Measurements from ENCODE around the gene WDR53. TPM values are rescaled to one million over a fixed set of nuclear protein-coding genes. Genes with fewer than 3 reads are reported as not detected.

WDR53 gene
- total and polyA plus RNA-seq, 9 of the 15 experiments (the other 6 are each of a cell fraction or from before 2014, with no cell fraction given) = 13.0 to 34.5 (median 20.9) TPM

- TF ChIP-seq ETS1 (conservative IDR thresholded peaks at IDR 0.05; ENCODE audit: control insufficient read depth, low read depth, low read length) (peak; percentile 89), ZNF584 (CRISPR knock-in tag; IDR thresholded peaks at IDR 0.05; ENCODE audit: low read depth) (peak; percentile 96), ZNF274 (IDR thresholded peaks at IDR 0.05; ENCODE audit: borderline replicate concordance, low read depth, low read length) (peak; percentile 87; the same call in 1 of the 2 replicates), CREB1 (IDR thresholded peaks at IDR 0.05) (peak; percentile 83), CREB1 (CRISPR knock-in tag; IDR thresholded peaks at IDR 0.05) (peak; percentile 51; the same call in 1 of the 2 replicates), POLR2AphosphoS5 (IDR thresholded peaks at IDR 0.05; ENCODE audit: control insufficient read depth, insufficient read depth, low read depth, low read length) (peak; percentile 96), KLF16 (IDR thresholded peaks at IDR 0.05) (peak; percentile 98), MAZ (CRISPR knock-in tag; conservative IDR thresholded peaks at IDR 0.05 in 1 of 2, IDR thresholded peaks at IDR 0.05 in 1 of 2) (0 out of 4 replicates have a peak, but pooled peaks of 1 of the 2 experiments have one; percentile 18), CBFA2T2 (conservative IDR thresholded peaks at IDR 0.05) (peak; percentile 98), PKNOX1 (IDR thresholded peaks at IDR 0.05) (0 out of 2 replicates have a peak, but pooled peaks have one; percentile 28), SREBF1 (IDR thresholded peaks at IDR 0.05; ENCODE audit: borderline replicate concordance, low read depth, low read length) (0 out of 2 replicates have a peak, but pooled peaks have one; percentile 42), PML (IDR thresholded peaks at IDR 0.05; ENCODE audit: low read length) (peak; percentile 99), NEUROD1 (IDR thresholded peaks at IDR 0.05; ENCODE audit: borderline replicate concordance, low read depth, low read length, partially characterized antibody) (peak; percentile 93), BMI1 (IDR thresholded peaks at IDR 0.05; ENCODE audit: low read length) (0 out of 2 replicates have a peak, but pooled peaks have one; percentile 40), CC2D1A (IDR thresholded peaks at IDR 0.05) (peak; percentile 87)
- TF ChIP-seq, protein P1, sequence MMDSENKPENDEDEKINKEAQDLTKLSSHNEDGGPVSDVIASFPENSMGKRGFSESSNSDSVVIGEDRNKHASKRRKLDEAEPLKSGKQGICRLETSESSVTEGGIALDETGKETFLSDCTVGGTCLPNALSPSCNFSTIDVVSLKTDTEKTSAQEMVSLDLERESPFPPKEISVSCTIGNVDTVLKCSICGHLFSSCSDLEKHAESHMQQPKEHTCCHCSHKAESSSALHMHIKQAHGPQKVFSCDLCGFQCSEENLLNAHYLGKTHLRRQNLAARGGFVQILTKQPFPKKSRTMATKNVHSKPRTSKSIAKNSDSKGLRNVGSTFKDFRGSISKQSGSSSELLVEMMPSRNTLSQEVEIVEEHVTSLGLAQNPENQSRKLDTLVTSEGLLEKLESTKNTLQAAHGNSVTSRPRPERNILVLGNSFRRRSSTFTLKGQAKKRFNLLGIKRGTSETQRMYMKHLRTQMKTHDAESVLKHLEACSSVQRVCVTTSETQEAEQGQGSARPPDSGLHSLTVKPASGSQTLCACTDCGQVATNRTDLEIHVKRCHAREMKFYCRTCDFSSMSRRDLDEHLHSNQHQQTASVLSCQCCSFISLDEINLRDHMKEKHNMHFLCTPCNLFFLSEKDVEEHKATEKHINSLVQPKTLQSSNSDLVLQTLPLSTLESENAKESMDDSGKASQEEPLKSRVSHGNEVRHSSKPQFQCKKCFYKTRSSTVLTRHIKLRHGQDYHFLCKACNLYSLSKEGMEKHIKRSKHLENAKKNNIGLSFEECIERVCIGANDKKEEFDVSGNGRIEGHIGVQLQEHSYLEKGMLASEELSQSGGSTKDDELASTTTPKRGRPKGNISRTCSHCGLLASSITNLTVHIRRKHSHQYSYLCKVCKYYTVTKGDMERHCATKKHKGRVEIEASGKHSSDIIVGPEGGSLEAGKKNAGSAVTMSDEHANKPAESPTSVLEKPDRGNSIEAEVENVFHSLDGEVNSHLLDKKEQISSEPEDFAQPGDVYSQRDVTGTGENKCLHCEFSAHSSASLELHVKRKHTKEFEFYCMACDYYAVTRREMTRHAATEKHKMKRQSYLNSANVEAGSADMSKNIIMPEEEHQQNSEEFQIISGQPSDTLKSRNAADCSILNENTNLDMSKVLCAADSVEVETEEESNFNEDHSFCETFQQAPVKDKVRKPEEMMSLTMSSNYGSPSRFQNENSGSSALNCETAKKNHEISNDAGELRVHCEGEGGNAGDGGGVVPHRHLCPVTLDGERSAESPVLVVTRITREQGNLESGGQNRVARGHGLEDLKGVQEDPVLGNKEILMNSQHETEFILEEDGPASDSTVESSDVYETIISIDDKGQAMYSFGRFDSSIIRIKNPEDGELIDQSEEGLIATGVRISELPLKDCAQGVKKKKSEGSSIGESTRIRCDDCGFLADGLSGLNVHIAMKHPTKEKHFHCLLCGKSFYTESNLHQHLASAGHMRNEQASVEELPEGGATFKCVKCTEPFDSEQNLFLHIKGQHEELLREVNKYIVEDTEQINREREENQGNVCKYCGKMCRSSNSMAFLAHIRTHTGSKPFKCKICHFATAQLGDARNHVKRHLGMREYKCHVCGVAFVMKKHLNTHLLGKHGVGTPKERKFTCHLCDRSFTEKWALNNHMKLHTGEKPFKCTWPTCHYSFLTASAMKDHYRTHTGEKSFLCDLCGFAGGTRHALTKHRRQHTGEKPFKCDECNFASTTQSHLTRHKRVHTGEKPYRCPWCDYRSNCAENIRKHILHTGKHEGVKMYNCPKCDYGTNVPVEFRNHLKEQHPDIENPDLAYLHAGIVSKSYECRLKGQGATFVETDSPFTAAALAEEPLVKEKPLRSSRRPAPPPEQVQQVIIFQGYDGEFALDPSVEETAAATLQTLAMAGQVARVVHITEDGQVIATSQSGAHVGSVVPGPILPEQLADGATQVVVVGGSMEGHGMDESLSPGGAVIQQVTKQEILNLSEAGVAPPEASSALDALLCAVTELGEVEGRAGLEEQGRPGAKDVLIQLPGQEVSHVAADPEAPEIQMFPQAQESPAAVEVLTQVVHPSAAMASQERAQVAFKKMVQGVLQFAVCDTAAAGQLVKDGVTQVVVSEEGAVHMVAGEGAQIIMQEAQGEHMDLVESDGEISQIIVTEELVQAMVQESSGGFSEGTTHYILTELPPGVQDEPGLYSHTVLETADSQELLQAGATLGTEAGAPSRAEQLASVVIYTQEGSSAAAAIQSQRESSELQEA (IDR thresholded peaks at IDR 0.05; ENCODE audit: low read depth) = peak; percentile 83
These were observed 56.5 kb downstream of the WDR53 start (continued) for GRCh38 chr3:196511646-196512425.
